HPDE6-E6E7 (cell line): ENCODE results near the gene ANKRD44.

Source experiments
- DNase-seq: peaks from one replicate; pipeline ENCODE4 v3.0.0; 2011; ENCODE audit warnings: missing footprints; ENCODE audit errors: extremely low spot score

The ANKRD44 gene

GRCh38 chr2:197322143-197322542, 11.6 kb upstream of the ANKRD44 start:
- no peak for DNase-seq

- no peak for DNase-seq
Observed at GRCh38 chr2:197315371-197315770, 4.8 kb upstream of the ANKRD44 start.

- DNase-seq: no peak
Observed at GRCh38 chr2:197312186-197312585, 1.6 kb upstream of the ANKRD44 start.

GRCh38 chr2:197311421-197312033, 947 bp upstream of the ANKRD44 start:
- no peak for DNase-seq

- DNase-seq: no peak
Observed at GRCh38 chr2:197310987-197311420, 424 bp upstream of the ANKRD44 start.

- no peak for DNase-seq
Observed at GRCh38 chr2:197309691-197310231, 819 bp downstream of the ANKRD44 start.

GRCh38 chr2:197308996-197309690, 1.4 kb downstream of the ANKRD44 start:
- no peak for DNase-seq

GRCh38 chr2:197308585-197308984, 2.0 kb downstream of the ANKRD44 start:
- DNase-seq: no peak

GRCh38 chr2:197307933-197308521, 2.6 kb downstream of the ANKRD44 start:
- DNase-seq: no peak

GRCh38 chr2:197307236-197307932, 3.2 kb downstream of the ANKRD44 start:
- no peak for DNase-seq

GRCh38 chr2:197306696-197307040, 3.9 kb downstream of the ANKRD44 start:
- no peak for DNase-seq

GRCh38 chr2:197306024-197306695, 4.4 kb downstream of the ANKRD44 start:
- DNase-seq: no peak

GRCh38 chr2:197304556-197305011, 6.0 kb downstream of the ANKRD44 start:
- no peak for DNase-seq

- DNase-seq: peak; percentile 48
Observed at GRCh38 chr2:197300139-197300538, 10.4 kb downstream of the ANKRD44 start.

GRCh38 chr2:197298609-197299008, 12.0 kb downstream of the ANKRD44 start:
- no peak for DNase-seq

GRCh38 chr2:197297772-197298318, 12.7 kb downstream of the ANKRD44 start:
- DNase-seq: no peak

- DNase-seq: no peak
Observed at GRCh38 chr2:197297266-197297665, 13.3 kb downstream of the ANKRD44 start.

GRCh38 chr2:197296835-197297234, 13.7 kb downstream of the ANKRD44 start:
- no peak for DNase-seq

GRCh38 chr2:197294260-197294659, 16.3 kb downstream of the ANKRD44 start:
- no peak for DNase-seq

GRCh38 chr2:197293252-197294007, 17.1 kb downstream of the ANKRD44 start:
- DNase-seq: no peak

- DNase-seq: no peak
Observed at GRCh38 chr2:197292619-197293018, 18.0 kb downstream of the ANKRD44 start.
